Ectodermal cell (in vitro differentiated cells): ENCODE data around the gene C1orf174. TPM values are rescaled to one million over a fixed set of nuclear protein-coding genes. Genes with fewer than 3 reads are reported as not detected.

ENCODE experiments used
- H3K27ac ChIP-seq: 2 replicates; pipeline ENCODE4 v1.7.0; 2013; ENCODE audit warnings: mild to moderate bottlenecking, low read depth, low read length; ENCODE audit not compliant: insufficient read depth, poor library complexity, severe bottlenecking
- H3K27me3 ChIP-seq: 2 replicates; pipeline ENCODE4 v1.7.0; 2013; ENCODE audit warnings: mild to moderate bottlenecking, low read length; ENCODE audit not compliant: insufficient read depth, control insufficient read depth, poor library complexity, severe bottlenecking
- H3K36me3 ChIP-seq: one replicate; pipeline ENCODE4 v1.7.0; 2013; ENCODE audit warnings: low read length; ENCODE audit not compliant: control insufficient read depth, insufficient read depth
- H3K4me1 ChIP-seq: one replicate; pipeline ENCODE4 v1.7.0; 2013; ENCODE audit warnings: low read length; ENCODE audit not compliant: control insufficient read depth, insufficient read depth
- H3K4me3 ChIP-seq: 2 replicates; pipeline ENCODE4 v1.7.0; 2013; ENCODE audit warnings: low read depth, low read length, control low read depth; ENCODE audit not compliant: insufficient read depth
- H3K9me3 ChIP-seq: 2 replicates; pipeline ENCODE4 v1.7.0; 2013; ENCODE audit warnings: mild to moderate bottlenecking, low read length, moderate library complexity; ENCODE audit not compliant: control insufficient read depth
- WGBS, 2 experiments: methylation state at CpG; one replicate each; pipeline ENCODE4 v1.1.7; 2013; ENCODE audit warnings: missing lambda C conversion rate in 2 of 2; 5-methylcytosine and 5-hydroxymethylcytosine counted together
- polyA plus RNA-seq, 4 experiments: library from polyadenylated mRNA; stranded (reverse); fragments of 50-300 nt; gene quantifications; one replicate each; pipeline ENCODE4 v1.2.3, GENCODE V29; 2013

Gene C1orf174
- polyA plus RNA-seq (2013, experiment 1 of 4) = 40.5 TPM
- polyA plus RNA-seq (2013, experiment 2 of 4) = 35.5 TPM
- polyA plus RNA-seq (2013, experiment 3 of 4) = 39.6 TPM
- 38.4 TPM for polyA plus RNA-seq (2013, experiment 4 of 4)

- peak within 1 kb of the TSS; percentile 98 for H3K27ac ChIP-seq
- H3K36me3 ChIP-seq = no peaks in the 10 kb centered on the region
- H3K4me1 ChIP-seq = peaks cover 10% of the 10 kb centered on the region
- H3K4me3 ChIP-seq = peak within 1 kb of the TSS; percentile 75
- no peaks in the 10 kb centered on the region for H3K27me3 ChIP-seq
- no peaks in the 10 kb centered on the region for H3K9me3 ChIP-seq
- 0 to 1% methylated on average over 54 to 57 of the region's 58 CpGs for WGBS, 2 experiments
Observed at GRCh38 chr1:3900150-3900968, at the start of gene C1orf174. Gene C1orf174, minus strand, starts transcription at chr1:3900272. Its CDS starts 86 bp downstream, at chr1:3900186.

GRCh38 chr1:3948344-3948743, 48.3 kb upstream of the C1orf174 start:
- H3K9me3 ChIP-seq = no peaks in the 10 kb centered on the region
- H3K4me1 ChIP-seq = peaks cover 9% of the 10 kb centered on the region
- WGBS, 2 experiments = 80 to 81% methylated on average over 9 of the region's 9 CpGs
- no peak overlapping the region for H3K4me3 ChIP-seq
- no peak overlapping the region for H3K27ac ChIP-seq
- no peaks in the 10 kb centered on the region for H3K36me3 ChIP-seq
- no peaks in the 10 kb centered on the region for H3K27me3 ChIP-seq

- Histone ChIP-seq H3K4me1 (peaks cover 9% of the 10 kb centered on the region), H3K9me3 (no peaks in the 10 kb centered on the region), H3K27ac (no peak overlapping the region), H3K4me3 (no peak overlapping the region), H3K36me3 (no peaks in the 10 kb centered on the region), H3K27me3 (no peaks in the 10 kb centered on the region)
- WGBS, 2 experiments = 89 to 90% methylated on average over 22 of the region's 22 CpGs
Observed at GRCh38 chr1:3945916-3946840, 46.1 kb upstream of the C1orf174 start.

GRCh38 chr1:3945222-3945621, 45.1 kb upstream of the C1orf174 start:
- no peak overlapping the region for H3K27ac ChIP-seq
- H3K9me3 ChIP-seq = no peaks in the 10 kb centered on the region
- H3K4me3 ChIP-seq = no peak overlapping the region
- no peaks in the 10 kb centered on the region for H3K27me3 ChIP-seq
- 78 to 81% methylated on average over 12 of the region's 12 CpGs for WGBS, 2 experiments
- H3K36me3 ChIP-seq = no peaks in the 10 kb centered on the region
- H3K4me1 ChIP-seq = peaks cover 9% of the 10 kb centered on the region

GRCh38 chr1:3944578-3945125, 44.6 kb upstream of the C1orf174 start:
- Histone ChIP-seq H3K27ac (no peak overlapping the region), H3K4me1 (peaks cover 9% of the 10 kb centered on the region), H3K9me3 (no peaks in the 10 kb centered on the region), H3K27me3 (no peaks in the 10 kb centered on the region), H3K36me3 (no peaks in the 10 kb centered on the region), H3K4me3 (no peak overlapping the region)
- 83 to 85% methylated on average over 13 of the region's 13 CpGs for WGBS, 2 experiments

GRCh38 chr1:3943806-3944577, 43.9 kb upstream of the C1orf174 start:
- H3K36me3 ChIP-seq = no peaks in the 10 kb centered on the region
- no peaks in the 10 kb centered on the region for H3K9me3 ChIP-seq
- no peak overlapping the region for H3K4me3 ChIP-seq
- no peaks in the 10 kb centered on the region for H3K27me3 ChIP-seq
- WGBS, 2 experiments = 86 to 89% methylated on average over 29 of the region's 29 CpGs
- no peak overlapping the region for H3K27ac ChIP-seq
- H3K4me1 ChIP-seq = peaks cover 9% of the 10 kb centered on the region

- H3K9me3 ChIP-seq = no peaks in the 10 kb centered on the region
- WGBS, 2 experiments = 93 to 96% methylated on average over 11 of the region's 11 CpGs
- H3K4me3 ChIP-seq = no peak overlapping the region
- H3K27ac ChIP-seq = no peak overlapping the region
- peaks cover 9% of the 10 kb centered on the region for H3K4me1 ChIP-seq
- no peaks in the 10 kb centered on the region for H3K27me3 ChIP-seq
- H3K36me3 ChIP-seq = no peaks in the 10 kb centered on the region
Observed at GRCh38 chr1:3943123-3943431, 43.0 kb upstream of the C1orf174 start.

GRCh38 chr1:3942416-3943122, 42.5 kb upstream of the C1orf174 start:
- H3K4me1 ChIP-seq = peaks cover 9% of the 10 kb centered on the region
- H3K36me3 ChIP-seq = no peaks in the 10 kb centered on the region
- no peaks in the 10 kb centered on the region for H3K9me3 ChIP-seq
- 92 to 94% methylated on average over 17 of the region's 17 CpGs for WGBS, 2 experiments
- no peak overlapping the region for H3K27ac ChIP-seq
- no peak overlapping the region for H3K4me3 ChIP-seq
- H3K27me3 ChIP-seq = no peaks in the 10 kb centered on the region

- 90% methylated on average over 11 of the region's 12 CpGs for WGBS, 2 experiments
- H3K27ac ChIP-seq = no peak overlapping the region
Observed at GRCh38 chr1:3940754-3941345, 40.8 kb upstream of the C1orf174 start.

More at GRCh38 chr1:3940754-3941345, 40.8 kb upstream of the C1orf174 start:
- H3K4me1 ChIP-seq = peaks cover 9% of the 10 kb centered on the region
- no peaks in the 10 kb centered on the region for H3K27me3 ChIP-seq
- H3K4me3 ChIP-seq = no peak overlapping the region
- no peaks in the 10 kb centered on the region for H3K36me3 ChIP-seq
- no peaks in the 10 kb centered on the region for H3K9me3 ChIP-seq
